H9 (cell line): Measurements from ENCODE around the gene APBA2. TPM values are rescaled to one million over a fixed set of nuclear protein-coding genes. Genes with fewer than 3 reads are reported as not detected.

Source experiments
- DNase-seq: peaks from one replicate; pipeline ENCODE4 v3.0.0-alpha.2; 2017
- H2AFZ ChIP-seq: one replicate; pipeline ENCODE4 v1.6.1; 2013; ENCODE audit warnings: mild to moderate bottlenecking, low read length, control low read depth, moderate library complexity
- H2AK5ac ChIP-seq: 2 replicates; pipeline ENCODE4 v1.6.1; 2013; ENCODE audit warnings: low read length, control low read depth, mixed read lengths; ENCODE audit not compliant: insufficient read length
- H2BK120ac ChIP-seq: one replicate; pipeline ENCODE4 v1.6.1; 2013; ENCODE audit warnings: low read depth, mild to moderate bottlenecking, low read length, control low read depth, inconsistent platforms; ENCODE audit not compliant: poor library complexity, severe bottlenecking
- H2BK12ac ChIP-seq: 2 replicates; pipeline ENCODE4 v1.6.1; 2013; ENCODE audit warnings: low read length, control low read depth, mixed read lengths, low read depth; ENCODE audit not compliant: insufficient read length
- H2BK15ac ChIP-seq: 2 replicates; pipeline ENCODE4 v1.6.1; 2013; ENCODE audit warnings: low read depth, low read length, control low read depth
- H2BK20ac ChIP-seq: one replicate; pipeline ENCODE4 v1.6.1; 2013; ENCODE audit warnings: low read depth, mild to moderate bottlenecking, low read length, control low read depth, inconsistent platforms; ENCODE audit not compliant: poor library complexity, severe bottlenecking
- H2BK5ac ChIP-seq: 2 replicates; pipeline ENCODE4 v1.6.1; 2013; ENCODE audit warnings: low read length, control low read depth, mixed read lengths; ENCODE audit not compliant: insufficient read length
- H3K14ac ChIP-seq: 2 replicates; pipeline ENCODE4 v1.6.1; 2013; ENCODE audit warnings: low read length, control low read depth; ENCODE audit not compliant: insufficient read depth
- H3K18ac ChIP-seq: 2 replicates; pipeline ENCODE4 v1.6.1; 2013; ENCODE audit warnings: low read depth, mild to moderate bottlenecking, mixed read lengths, low read length, control low read depth; ENCODE audit not compliant: insufficient read length
- H3K23ac ChIP-seq: 2 replicates; pipeline ENCODE4 v1.6.1; 2013; ENCODE audit warnings: low read length, control low read depth, mixed read lengths, low read depth; ENCODE audit not compliant: insufficient read length
- H3K23me2 ChIP-seq: 2 replicates; pipeline ENCODE4 v1.6.1; 2013; ENCODE audit warnings: low read depth, mild to moderate bottlenecking, mixed read lengths, low read length, control low read depth; ENCODE audit not compliant: insufficient read length, poor library complexity, severe bottlenecking
- H3K27ac ChIP-seq: 2 replicates; pipeline ENCODE4 v1.5.1; 2013; ENCODE audit warnings: low read length, control low read depth, mixed read lengths, low read depth; ENCODE audit not compliant: insufficient read length
- H3K27me3 ChIP-seq: 2 replicates; pipeline ENCODE4 v1.6.1; 2013; ENCODE audit warnings: low read length, control low read depth, inconsistent platforms; ENCODE audit not compliant: insufficient read depth
- H3K4ac ChIP-seq: 2 replicates; pipeline ENCODE4 v1.6.1; 2013; ENCODE audit warnings: low read depth, mild to moderate bottlenecking, control low read depth, inconsistent platforms, low read length, moderate library complexity
- H3K4me1 ChIP-seq: 2 replicates; pipeline ENCODE4 v1.6.1; 2013; ENCODE audit warnings: low read length, control low read depth, inconsistent platforms; ENCODE audit not compliant: insufficient read depth
- H3K4me2 ChIP-seq: 2 replicates; pipeline ENCODE4 v1.6.1; 2013; ENCODE audit warnings: low read length, control low read depth, mixed read lengths; ENCODE audit not compliant: insufficient read length, insufficient read depth
- H3K56ac ChIP-seq: 2 replicates; pipeline ENCODE4 v1.6.1; 2013; ENCODE audit warnings: low read depth, mild to moderate bottlenecking, mixed read lengths, low read length, control low read depth; ENCODE audit not compliant: insufficient read length
- H3K79me1 ChIP-seq: 2 replicates; pipeline ENCODE4 v1.6.1; 2013; ENCODE audit warnings: low read depth, mild to moderate bottlenecking, moderate library complexity, low read length, control low read depth, inconsistent platforms; ENCODE audit not compliant: insufficient read depth, poor library complexity, severe bottlenecking
- H3K79me2 ChIP-seq: 2 replicates; pipeline ENCODE4 v1.6.1; 2013; ENCODE audit warnings: low read length, control low read depth, inconsistent platforms; ENCODE audit not compliant: insufficient read depth
- H3K9ac ChIP-seq: 2 replicates; pipeline ENCODE4 v1.6.1; 2013; ENCODE audit warnings: low read length, control low read depth, mixed read lengths; ENCODE audit not compliant: insufficient read length; ENCODE audit errors: extremely low read depth
- H3K9me3 ChIP-seq: one replicate; pipeline ENCODE4 v1.6.1; 2013; ENCODE audit warnings: low read depth, low read length, inconsistent platforms; ENCODE audit not compliant: control insufficient read depth
- H3T11ph ChIP-seq: one replicate; pipeline ENCODE4 v1.6.1; 2013; ENCODE audit warnings: mild to moderate bottlenecking, low read length, control low read depth, inconsistent platforms
- H4K20me1 ChIP-seq: one replicate; pipeline ENCODE4 v1.6.1; 2013; ENCODE audit not compliant: control insufficient read depth, insufficient read length, insufficient read depth
- H4K5ac ChIP-seq: 2 replicates; pipeline ENCODE4 v1.6.1; 2013; ENCODE audit warnings: low read depth, mild to moderate bottlenecking, mixed read lengths, low read length, control low read depth; ENCODE audit not compliant: insufficient read length
- H4K8ac ChIP-seq: replicated peaks from 2 replicates; pipeline ENCODE4 v1.6.1; 2013; ENCODE audit warnings: low read length, control low read depth, mixed read lengths, low read depth; ENCODE audit not compliant: insufficient read length
- H4K91ac ChIP-seq: 2 replicates; pipeline ENCODE4 v1.6.1; 2013; ENCODE audit warnings: low read depth, mild to moderate bottlenecking, moderate library complexity, mixed read lengths, low read length, control low read depth; ENCODE audit not compliant: insufficient read length
- H3K27ac Mint-ChIP-seq, 3 experiments: 2 replicates in 2 of 3; 3 replicates in 1 of 3; pipeline ENCODE4 v1.8.0; 2020 to 2021; ENCODE audit warnings: mixed read lengths in 3 of 3, mild to moderate bottlenecking in 1 of 3, moderate library complexity in 1 of 3
- H3K27me3 Mint-ChIP-seq: 2 replicates; pipeline ENCODE4 v1.8.0; 2021; ENCODE audit warnings: low read depth, mild to moderate bottlenecking, moderate library complexity, mixed read lengths
- H3K36me3 Mint-ChIP-seq, 3 experiments: 2 replicates in 2 of 3; 3 replicates in 1 of 3; pipeline ENCODE4 v1.8.0; 2020 to 2021; ENCODE audit warnings: low read depth in 3 of 3, mixed read lengths in 3 of 3; ENCODE audit not compliant: insufficient read depth in 1 of 3
- H3K4me1 Mint-ChIP-seq, 2 experiments: 2 replicates each; pipeline ENCODE4 v1.8.0; 2020; ENCODE audit warnings: mixed read lengths in 2 of 2
- H3K4me3 Mint-ChIP-seq, 2 experiments: 2 replicates in 1 of 2; 3 replicates in 1 of 2; pipeline ENCODE4 v1.8.0; 2020 to 2021; ENCODE audit warnings: mild to moderate bottlenecking in 2 of 2, mixed read lengths in 2 of 2, moderate library complexity in 1 of 2
- H3K9me3 Mint-ChIP-seq, 2 experiments: 2 replicates in 1 of 2; 3 replicates in 1 of 2; pipeline ENCODE4 v1.8.0; 2020; ENCODE audit warnings: mild to moderate bottlenecking in 2 of 2, mixed read lengths in 2 of 2, moderate library complexity in 1 of 2
- CTCF ChIP-seq: fragments of 200-600 bp; sonication (generic); conservative IDR thresholded peaks from 3 replicates; pipeline ENCODE4 v1.8.0; 2021; ENCODE audit warnings: antibody characterized with exemption, mild to moderate bottlenecking
- WGBS: extraction: QIAGEN DNeasy Blood & Tissue Kit; methylation state at CpG from one replicate; pipeline ENCODE4 v1.1.7; 2013; ENCODE audit warnings: missing lambda C conversion rate, low lambda C conversion rate, mixed read lengths; ENCODE audit not compliant: insufficient read length; ENCODE audit errors: extremely low coverage; 5-methylcytosine and 5-hydroxymethylcytosine counted together
- total RNA-seq: library from RNA; stranded (reverse); gene quantifications from 2 replicates; pipeline ENCODE4 v1.2.1, GENCODE V29; 2021

Gene APBA2
- total RNA-seq, 1 experiment from 2014 or later = 14.3 TPM

DNA sequence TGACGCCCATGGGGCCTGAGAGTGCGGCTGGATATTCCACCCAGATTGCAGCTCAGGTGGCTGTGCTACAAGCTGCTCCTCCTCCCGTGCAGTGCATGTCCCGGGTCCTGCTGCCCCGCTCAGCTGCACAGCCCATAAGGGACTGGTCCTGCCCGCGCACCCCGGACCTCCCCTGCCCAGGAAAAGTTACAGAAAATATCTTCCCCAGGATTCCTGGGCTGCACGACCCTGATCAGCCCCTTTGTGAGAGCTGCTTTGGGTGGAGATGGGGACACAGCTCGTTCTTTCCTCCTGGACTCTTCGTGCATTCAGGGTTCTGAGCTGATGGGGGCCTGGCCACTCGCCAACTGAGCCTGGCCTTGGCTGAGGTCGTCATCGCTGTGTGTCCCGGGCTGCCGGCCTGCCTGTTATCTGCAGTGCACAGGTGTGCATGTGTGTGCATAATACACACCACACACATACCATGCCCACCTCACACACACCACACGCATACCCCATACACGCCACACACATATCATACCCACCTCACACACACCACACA is 28.8 kb downstream of the APBA2 start:
- no peaks in the 10 kb centered on the region for H3K79me2 ChIP-seq
- Mint-ChIP-seq H3K27ac (peak overlapping the region in 1 of 3 experiments; percentile 6; a peak in 1 of 7 replicates), H3K4me3 (no peak overlapping the region), H3K27me3 (no peaks in the 10 kb centered on the region), H3K9me3 (no peaks in the 10 kb centered on the region), H3K36me3 (no peaks in the 10 kb centered on the region; a peak in 1 of 7 replicates), H3K4me1 (peaks cover 42 to 46% of the 10 kb centered on the region in 2 experiments)
- no peak overlapping the region for H4K8ac ChIP-seq
- no peak overlapping the region for H2AFZ ChIP-seq
- H3K23me2 ChIP-seq = no peaks in the 10 kb centered on the region
- H2BK15ac ChIP-seq = no peak overlapping the region
- H4K91ac ChIP-seq = no peak overlapping the region
- no peaks in the 10 kb centered on the region for H3K79me1 ChIP-seq
- no peak overlapping the region for H2BK120ac ChIP-seq
- H3K56ac ChIP-seq = no peak overlapping the region
- H3K9me3 ChIP-seq = no peaks in the 10 kb centered on the region
- DNase-seq = no peak
- no peak overlapping the region for H3K27ac ChIP-seq
- H2BK5ac ChIP-seq = no peak overlapping the region
- H3K23ac ChIP-seq = no peak overlapping the region
- no peak overlapping the region for H2BK20ac ChIP-seq
- H3K18ac ChIP-seq = no peak overlapping the region
- H4K5ac ChIP-seq = no peak overlapping the region
- 100% methylated on average over 2 of the region's 18 CpGs for WGBS
- no peak overlapping the region for H3K14ac ChIP-seq
- no peak for TF ChIP-seq CTCF
- H2AK5ac ChIP-seq = no peak overlapping the region
- H3K4me2 ChIP-seq = no peak overlapping the region
- no peaks in the 10 kb centered on the region for H3K27me3 ChIP-seq
- no peak overlapping the region for H3K9ac ChIP-seq
- H4K20me1 ChIP-seq = no peaks in the 10 kb centered on the region
- no peak overlapping the region for H3K4ac ChIP-seq
- peaks cover 5% of the 10 kb centered on the region; the same call in 1 of the 2 replicates for H3K4me1 ChIP-seq
- no peak overlapping the region for H3T11ph ChIP-seq
- no peak overlapping the region for H2BK12ac ChIP-seq
